GM12878 (cell line): ENCODE data around the gene TNP2. TPM values are rescaled to one million over a fixed set of nuclear protein-coding genes. Genes with fewer than 3 reads are reported as not detected.

Experiments used
- CUX1 ChIP-seq: IDR thresholded peaks from 2 replicates; pipeline ENCODE4 v1.6.1; 2012; ENCODE audit warnings: improper control_type of control experiment, low read depth, low read length; ENCODE audit not compliant: insufficient replicate concordance
- FOXM1 ChIP-seq: IDR thresholded peaks from 2 replicates; pipeline ENCODE4 v1.6.1; 2012; ENCODE audit warnings: low read depth, mild to moderate bottlenecking, inconsistent platforms, low read length, moderate library complexity
- SUPT20H ChIP-seq: IDR thresholded peaks from 2 replicates; pipeline ENCODE4 v1.6.1; 2011; ENCODE audit warnings: low read depth, mild to moderate bottlenecking, low read length, moderate library complexity, borderline replicate concordance; ENCODE audit not compliant: control insufficient read depth
- TAF1 ChIP-seq: IDR thresholded peaks from 2 replicates; pipeline ENCODE4 v1.6.1; 2011; ENCODE audit warnings: mild to moderate bottlenecking, low read depth, low read length, borderline replicate concordance
- ZNF384 ChIP-seq: IDR thresholded peaks from 2 replicates; pipeline ENCODE4 v1.6.1; 2012; ENCODE audit warnings: low read depth, mild to moderate bottlenecking, low read length, improper control_type of control experiment, borderline replicate concordance
- polyA plus RNA-seq, 11 experiments: library from polyadenylated mRNA; depleted of rRNA in 4 of 11; unstranded in 6 of 11; stranded (reverse) in 5 of 11; fragments of >200 nt; fragmentation: Nextera tagmentation in 4 of 11; fragmentation: Illumina TruSeq in 1 of 11; extraction: Ambion mirVana in 4 of 11; extraction: Trizol in 1 of 11; gene quantifications; 1 replicate in 1 of 11; 2 replicates in 10 of 11; pipeline versions ENCODE4 v1.2.1 to v1.2.3, GENCODE V29; 2011 to 2016; ENCODE audit warnings: inconsistent platforms in 2 of 11, missing spikeins in 2 of 11, low read depth in 1 of 11
- total RNA-seq, 4 experiments: library from RNA; depleted of rRNA in 3 of 4; stranded (reverse); fragments of >200 nt in 3 of 4; fragmentation: Illumina TruSeq in 1 of 4; extraction: Trizol in 1 of 4; gene quantifications; 2 replicates each; pipeline versions ENCODE4 v1.2.1 to v1.2.3, GENCODE V29; 2013 to 2021

Gene TNP2
- total and polyA plus RNA-seq, 10 of the 15 experiments (the other 5 are each of a cell fraction or from before 2014, with no cell fraction given), result not detected

GRCh38 chr16:11258553-11259492 lies 10.3 kb downstream of the TNP2 start (continued):
- TF ChIP-seq CUX1, result no peak
- no peak for TF ChIP-seq ZNF384
- no peak for TF ChIP-seq FOXM1
- TF ChIP-seq SUPT20H, result no peak
- no peak for TF ChIP-seq TAF1
